ENCODE data around the gene ACTN2. TPM values are rescaled to one million over a fixed set of nuclear protein-coding genes. Genes with fewer than 3 reads are reported as not detected.

The ACTN2 gene
- total RNA-seq, 1 donor from 2014 or later = 10.5 TPM

GRCh38 chr1:236670060-236670459 lies 16.2 kb upstream of the ACTN2 start:
- H3K36me3 ChIP-seq = no peaks in the 10 kb centered on the region
- peak overlapping the region; percentile 6 to 40 for H3K27ac ChIP-seq
- peak overlapping the region in 1 of 2 donors; percentile 5 for H3K4me3 ChIP-seq
- no peaks in the 10 kb centered on the region for H3K9me3 ChIP-seq
- H3K4me1 ChIP-seq = peaks cover 0 to 11% of the 10 kb centered on the region in 2 donors
- intact Hi-C loops (cut with DNase I) = loop anchor here (1.0 to 5.0 kb wide), 3 partner anchors 47 to 148 kb away; partner anchors contain the start of gene LGALS8
- H3K27me3 ChIP-seq = no peaks in the 10 kb centered on the region
- no peak for TF ChIP-seq CTCF (IDR thresholded peaks at IDR 0.05)
- no peak for DNase-seq (ENCODE audit: low spot score in 2 of 2)

- Histone ChIP-seq H3K27me3 (no peaks in the 10 kb centered on the region), H3K27ac (peak overlapping the region; percentile 65 to 68), H3K36me3 (no peaks in the 10 kb centered on the region), H3K9me3 (no peaks in the 10 kb centered on the region), H3K4me1 (peaks cover 0 to 11% of the 10 kb centered on the region in 2 donors), H3K4me3 (peak overlapping the region; percentile 26 to 34)
- no peak for DNase-seq (ENCODE audit: low spot score in 2 of 2)
- intact Hi-C loops (cut with DNase I) = loop anchor here (2.0 to 5.0 kb wide), 3 partner anchors 13 to 151 kb away; partner anchors contain the start of genes ACTN2 and LGALS8
- TF ChIP-seq CTCF (IDR thresholded peaks at IDR 0.05) = no peak
Measured at GRCh38 chr1:236673289-236673919, 12.9 kb upstream of the ACTN2 start.

GRCh38 chr1:236677641-236678235 lies 8.6 kb upstream of the ACTN2 start:
- peaks cover 0 to 7% of the 10 kb centered on the region in 2 donors for H3K4me1 ChIP-seq
- no peaks in the 10 kb centered on the region for H3K27me3 ChIP-seq
- intact Hi-C loops (cut with DNase I) = no loop called here
- H3K4me3 ChIP-seq = no peak overlapping the region
- H3K36me3 ChIP-seq = no peaks in the 10 kb centered on the region
- H3K27ac ChIP-seq = no peak overlapping the region
- H3K9me3 ChIP-seq = no peaks in the 10 kb centered on the region
- DNase-seq (ENCODE audit: low spot score in 2 of 2) = no peak
- no peak for TF ChIP-seq CTCF (IDR thresholded peaks at IDR 0.05)

GRCh38 chr1:236681219-236681618 lies 5.1 kb upstream of the ACTN2 start:
- Histone ChIP-seq H3K27me3 (no peaks in the 10 kb centered on the region), H3K4me3 (no peak overlapping the region), H3K36me3 (no peaks in the 10 kb centered on the region), H3K9me3 (no peaks in the 10 kb centered on the region), H3K4me1 (peaks cover 0 to 4% of the 10 kb centered on the region in 2 donors), H3K27ac (peak overlapping the region in 1 of 2 donors; percentile 30)
- DNase-seq (ENCODE audit: low spot score in 2 of 2) = no peak
- no peak for TF ChIP-seq CTCF (IDR thresholded peaks at IDR 0.05)
- intact Hi-C loops (cut with DNase I) = loop anchor here (10.0 kb wide), 1 partner anchor 334 kb away; no protein-coding TSS in a partner anchor

GRCh38 chr1:236685205-236685916 lies 938 bp upstream of the ACTN2 start:
- Histone ChIP-seq H3K27ac (peak overlapping the region; percentile 76 to 85), H3K4me1 (peaks cover 0 to 8% of the 10 kb centered on the region in 2 donors), H3K36me3 (no peaks in the 10 kb centered on the region), H3K4me3 (peak overlapping the region in 1 of 2 donors; percentile 87), H3K9me3 (no peaks in the 10 kb centered on the region), H3K27me3 (no peaks in the 10 kb centered on the region)
- TF ChIP-seq CTCF (IDR thresholded peaks at IDR 0.05) = no peak
- DNase-seq (ENCODE audit: low spot score in 2 of 2) = no peak
- intact Hi-C loops (cut with DNase I) = loop anchor here (5.0 to 10.0 kb wide), 2 partner anchors 78 to 329 kb away; no protein-coding TSS in a partner anchor

Measured in ascending aorta (tissue), 2 donors.